Prostate gland (tissue), 2 donors: Measurements from ENCODE around the gene FAM32A. TPM values are rescaled to one million over a fixed set of nuclear protein-coding genes. Genes with fewer than 3 reads are reported as not detected.

Source experiments
- DNase-seq: peaks from one replicate; pipeline ENCODE4 v3.0.0-alpha.2; 2019; ENCODE audit warnings: low spot score
- H3K27ac ChIP-seq, 2 donors: fragments of 200-600 bp; sonication (generic); 2 replicates each; pipeline ENCODE4 v1.5.1; 2017 to 2019
- H3K27me3 ChIP-seq: fragments of 200-600 bp; sonication (generic); replicated peaks from 2 replicates; pipeline ENCODE4 v1.5.1; 2019; ENCODE audit not compliant: insufficient read depth
- H3K36me3 ChIP-seq, 2 donors: fragments of 200-600 bp; sonication (generic); 1 replicate in 1 of 2; 2 replicates in 1 of 2; pipeline versions ENCODE4 v1.5.1 to v1.8.1; 2017 to 2019
- H3K4me1 ChIP-seq: fragments of 200-600 bp; sonication (generic); replicated peaks from 2 replicates; pipeline ENCODE4 v1.5.1; 2019
- H3K4me3 ChIP-seq, 2 donors: fragments of 200-600 bp; sonication (generic); 2 replicates each; pipeline ENCODE4 v1.5.1; 2017 to 2019
- H3K9me3 ChIP-seq: fragments of 200-600 bp; sonication (generic); 2 replicates; pipeline ENCODE4 v1.5.1; 2017
- POLR2A ChIP-seq: fragments of 450-650 bp; IDR thresholded peaks from one replicate; pipeline ENCODE4 v1.6.1; 2016; ENCODE audit warnings: antibody characterized with exemption, mild to moderate bottlenecking
- POLR2AphosphoS5 ChIP-seq: sonication (generic); formaldehyde crosslinking; IDR thresholded peaks from one replicate; pipeline ENCODE4 v1.6.1; 2017; ENCODE audit warnings: antibody characterized with exemption
- WGBS: methylation state at CpG from one replicate; pipeline ENCODE4 v1.1.5; 2018; 5-methylcytosine and 5-hydroxymethylcytosine counted together
- intact Hi-C: fragments of 100-400 bp; cut with DNase I; formaldehyde crosslinking; loops from one replicate; pipeline ENCODE4 v1.14.2; 2022
- total RNA-seq, 2 donors: library from RNA; depleted of rRNA; stranded (reverse); fragments of >200 nt; gene quantifications; one replicate each; pipeline ENCODE4 v1.1.0, GENCODE V29; 2016
- TF ChIP-seq, protein P1 (sequence below), 4 experiments: fragments of 200-600 bp in 2 of 4; fragments of 450-650 bp in 2 of 4; sonication (generic) in 2 of 4; IDR thresholded peaks; 1 replicate in 3 of 4; 2 replicates in 1 of 4; pipeline ENCODE4 v1.5.1; 2016 to 2019; ENCODE audit warnings: antibody characterized with exemption in 4 of 4, mild to moderate bottlenecking in 2 of 4, moderate library complexity in 2 of 4

FAM32A gene
- total RNA-seq, 2 donors from 2014 or later: 98.1 to 103 TPM

DNA sequence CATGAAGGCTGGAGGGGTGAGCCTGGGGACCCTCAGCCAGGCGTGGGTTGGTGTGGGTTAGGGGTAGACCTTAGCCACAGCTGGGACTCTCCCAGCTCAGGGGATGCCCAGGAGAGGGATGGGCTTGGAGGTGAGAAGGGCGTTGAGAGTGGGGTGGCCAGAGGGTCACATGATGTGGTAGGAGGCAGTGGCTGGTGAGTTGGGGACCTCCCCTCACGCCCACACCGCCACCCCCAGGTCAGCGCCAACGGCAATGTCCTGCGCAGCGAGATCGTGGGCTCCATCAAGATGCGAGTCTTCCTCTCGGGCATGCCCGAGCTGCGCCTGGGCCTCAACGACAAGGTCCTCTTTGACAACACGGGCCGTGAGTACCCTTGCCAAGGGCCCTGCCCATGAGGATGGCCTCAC is 41.0 kb downstream of the FAM32A start:
- Histone ChIP-seq H3K9me3 (no peaks in the 10 kb centered on the region), H3K27ac (no peak overlapping the region), H3K4me3 (no peak overlapping the region), H3K4me1 (no peaks in the 10 kb centered on the region), H3K36me3 (peaks cover 3 to 27% of the 10 kb centered on the region in 2 donors), H3K27me3 (no peaks in the 10 kb centered on the region)
- DNase-seq: no peak
- intact Hi-C loops: no loop called here
- WGBS: 95% methylated on average over 16 of the region's 16 CpGs
- no peak for TF ChIP-seq POLR2AphosphoS5

DNA sequence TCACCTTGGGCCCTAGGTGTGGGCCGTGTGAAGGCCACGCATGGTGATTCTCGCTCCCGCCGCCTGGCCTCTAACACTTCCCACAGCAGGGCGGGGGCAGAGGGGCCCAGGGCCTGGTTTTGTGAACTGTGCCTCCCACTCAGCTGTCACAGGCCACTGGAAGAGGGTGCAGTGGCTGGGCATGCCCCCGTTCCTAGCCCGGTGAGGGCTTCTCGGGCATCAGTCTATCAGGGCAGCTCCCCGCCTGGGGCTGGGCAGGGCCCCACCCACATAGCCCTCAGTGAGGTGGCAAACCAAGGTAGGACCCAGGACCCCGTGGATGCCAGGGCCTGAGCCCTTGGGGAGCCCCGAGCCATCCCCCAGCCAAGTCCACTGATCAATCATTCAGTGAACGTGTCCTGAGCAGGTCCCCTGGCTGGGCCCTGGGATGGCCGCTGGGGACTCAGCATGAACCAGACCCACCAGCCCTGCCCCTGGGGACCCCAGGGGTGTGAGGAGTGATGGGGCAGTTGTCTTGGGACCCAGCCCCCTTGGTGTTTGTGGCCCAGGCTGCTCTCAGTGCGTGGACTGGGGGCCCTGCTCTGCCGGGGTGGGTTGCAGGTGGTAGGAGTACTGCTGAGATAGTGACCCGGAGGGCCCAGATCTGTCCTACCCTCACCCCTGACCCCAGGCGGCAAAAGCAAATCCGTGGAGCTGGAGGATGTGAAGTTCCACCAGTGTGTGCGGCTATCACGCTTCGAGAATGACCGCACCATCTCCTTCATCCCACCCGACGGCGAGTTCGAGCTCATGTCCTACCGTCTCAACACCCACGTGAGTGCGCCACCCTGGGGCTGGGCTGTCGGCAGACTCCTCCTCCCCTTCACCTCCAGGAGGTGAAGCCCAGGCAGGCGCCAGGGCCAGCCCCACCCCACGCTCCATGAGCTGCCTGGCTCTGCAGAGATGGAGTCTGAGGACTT is 41.9 kb downstream of the FAM32A start:
- no peak for DNase-seq
- Histone ChIP-seq H3K27me3 (no peaks in the 10 kb centered on the region), H3K27ac (no peak overlapping the region), H3K4me1 (no peaks in the 10 kb centered on the region), H3K9me3 (no peaks in the 10 kb centered on the region), H3K36me3 (peaks cover 3 to 27% of the 10 kb centered on the region in 2 donors), H3K4me3 (no peak overlapping the region)
- 92% methylated on average over 33 of the region's 33 CpGs for WGBS
- TF ChIP-seq POLR2AphosphoS5 (no peak), POLR2A (no peak)
- TF ChIP-seq, protein P1, sequence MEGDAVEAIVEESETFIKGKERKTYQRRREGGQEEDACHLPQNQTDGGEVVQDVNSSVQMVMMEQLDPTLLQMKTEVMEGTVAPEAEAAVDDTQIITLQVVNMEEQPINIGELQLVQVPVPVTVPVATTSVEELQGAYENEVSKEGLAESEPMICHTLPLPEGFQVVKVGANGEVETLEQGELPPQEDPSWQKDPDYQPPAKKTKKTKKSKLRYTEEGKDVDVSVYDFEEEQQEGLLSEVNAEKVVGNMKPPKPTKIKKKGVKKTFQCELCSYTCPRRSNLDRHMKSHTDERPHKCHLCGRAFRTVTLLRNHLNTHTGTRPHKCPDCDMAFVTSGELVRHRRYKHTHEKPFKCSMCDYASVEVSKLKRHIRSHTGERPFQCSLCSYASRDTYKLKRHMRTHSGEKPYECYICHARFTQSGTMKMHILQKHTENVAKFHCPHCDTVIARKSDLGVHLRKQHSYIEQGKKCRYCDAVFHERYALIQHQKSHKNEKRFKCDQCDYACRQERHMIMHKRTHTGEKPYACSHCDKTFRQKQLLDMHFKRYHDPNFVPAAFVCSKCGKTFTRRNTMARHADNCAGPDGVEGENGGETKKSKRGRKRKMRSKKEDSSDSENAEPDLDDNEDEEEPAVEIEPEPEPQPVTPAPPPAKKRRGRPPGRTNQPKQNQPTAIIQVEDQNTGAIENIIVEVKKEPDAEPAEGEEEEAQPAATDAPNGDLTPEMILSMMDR (IDR thresholded peaks at IDR 0.05): no peak
- intact Hi-C loops: no loop called here

DNA sequence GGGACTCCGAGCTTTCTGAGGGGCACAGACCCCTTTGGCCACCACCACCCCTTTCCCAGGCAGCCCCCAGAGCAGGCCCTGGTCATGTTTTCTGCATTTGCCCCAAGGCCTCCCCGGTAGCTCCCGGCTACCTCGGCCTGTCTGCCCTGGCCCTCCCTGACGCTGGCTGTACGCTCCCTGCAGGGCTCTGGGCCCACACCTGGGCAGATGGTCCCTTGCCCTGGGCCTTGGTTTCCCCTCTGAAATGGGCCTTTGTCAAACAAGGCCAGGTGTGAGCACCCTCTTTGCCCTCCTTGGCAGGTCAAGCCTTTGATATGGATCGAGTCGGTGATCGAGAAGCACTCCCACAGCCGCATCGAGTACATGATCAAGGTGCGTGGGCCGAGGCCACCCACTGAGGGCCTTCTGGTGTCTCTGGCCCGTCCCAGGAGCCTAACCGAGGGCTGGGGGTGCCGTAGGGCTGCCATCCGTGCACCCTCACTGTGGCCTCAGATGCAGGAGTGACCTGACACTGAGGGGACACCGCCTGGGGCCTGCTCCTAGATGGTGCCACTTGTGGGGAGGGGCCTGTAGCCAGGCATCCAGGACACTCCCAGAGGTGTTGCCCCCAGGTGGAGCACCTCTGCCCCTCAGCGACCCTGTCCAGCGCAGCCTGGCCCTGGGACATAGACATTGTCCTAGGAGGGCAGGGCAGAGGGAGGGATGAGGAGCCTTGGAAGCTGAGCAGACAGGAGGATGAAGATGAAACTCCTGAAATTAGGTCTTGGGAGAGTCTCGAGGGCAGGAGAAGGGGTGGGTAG is 42.8 kb downstream of the FAM32A start:
- H3K36me3 ChIP-seq: peaks cover 3 to 27% of the 10 kb centered on the region in 2 donors
- WGBS: 96% methylated on average over 14 of the region's 21 CpGs

DNA sequence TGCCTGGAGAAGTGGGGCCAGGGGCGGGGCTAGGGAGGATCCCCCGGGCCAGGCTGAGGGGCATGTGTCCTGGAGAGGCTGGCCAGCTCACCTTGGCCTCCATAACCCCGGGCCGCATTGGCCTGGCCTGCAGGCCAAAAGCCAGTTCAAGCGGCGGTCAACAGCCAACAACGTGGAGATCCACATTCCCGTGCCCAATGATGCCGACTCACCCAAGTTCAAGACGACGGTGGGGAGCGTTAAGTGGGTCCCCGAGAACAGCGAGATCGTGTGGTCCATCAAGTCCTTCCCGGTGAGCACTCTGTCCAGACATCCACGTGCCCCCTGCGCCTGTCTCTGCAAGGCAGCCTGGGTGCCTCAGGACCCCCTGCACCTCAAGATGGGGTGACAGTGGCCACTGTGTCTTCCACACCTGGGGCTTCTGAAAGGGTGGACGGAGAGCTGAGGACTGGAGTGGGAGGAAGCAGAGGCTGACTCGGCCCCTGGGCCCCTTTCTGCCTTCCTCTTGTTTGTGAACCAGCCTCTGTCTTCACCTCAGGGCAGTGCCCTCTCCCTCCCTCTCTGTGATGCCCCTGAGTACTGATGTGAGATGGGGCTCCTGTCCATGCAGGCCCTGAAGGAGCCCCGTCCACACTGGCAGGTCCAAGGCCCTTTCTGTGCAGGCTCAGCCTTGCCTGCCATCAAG is 43.6 kb downstream of the FAM32A start:
- H3K9me3 ChIP-seq: no peaks in the 10 kb centered on the region
- DNase-seq: no peak
- peaks cover 3 to 24% of the 10 kb centered on the region in 2 donors for H3K36me3 ChIP-seq
- no peak overlapping the region for H3K4me3 ChIP-seq
- WGBS: 86% methylated on average over 21 of the region's 21 CpGs
- no peak overlapping the region for H3K27ac ChIP-seq
- H3K27me3 ChIP-seq: no peaks in the 10 kb centered on the region
- intact Hi-C loops: no loop called here
- TF ChIP-seq, protein P1 (IDR thresholded peaks at IDR 0.05): no peak
- TF ChIP-seq POLR2AphosphoS5 (no peak), POLR2A (no peak)
- no peaks in the 10 kb centered on the region for H3K4me1 ChIP-seq

More for the DNA sequence above, 42.8 kb downstream of the FAM32A start:
- Histone ChIP-seq H3K4me3 (no peak overlapping the region), H3K9me3 (no peaks in the 10 kb centered on the region), H3K4me1 (no peaks in the 10 kb centered on the region), H3K27me3 (no peaks in the 10 kb centered on the region), H3K27ac (no peak overlapping the region)
- DNase-seq: no peak
- TF ChIP-seq, protein P1 (IDR thresholded peaks at IDR 0.05): no peak
- TF ChIP-seq POLR2AphosphoS5 (no peak), POLR2A (no peak)
- intact Hi-C loops: no loop called here

DNA sequence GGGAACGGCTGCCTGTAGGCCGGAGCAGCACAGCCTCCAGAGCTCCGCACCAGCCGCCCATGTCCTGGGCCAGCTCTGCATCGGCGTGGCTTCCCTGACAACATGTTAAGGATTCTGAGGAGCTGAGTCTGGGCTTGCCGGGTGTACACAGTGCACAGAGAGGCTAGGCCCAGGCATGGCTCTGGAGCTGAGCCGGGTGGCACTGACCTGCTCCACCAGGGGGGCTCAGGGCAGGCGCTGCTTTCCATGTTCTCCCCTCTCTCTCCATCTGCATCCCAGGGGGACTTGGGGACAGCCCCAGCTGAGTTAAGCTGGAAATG is 44.1 kb downstream of the FAM32A start:
- intact Hi-C loops: no loop called here
- Histone ChIP-seq H3K9me3 (no peaks in the 10 kb centered on the region), H3K36me3 (peaks cover 5 to 20% of the 10 kb centered on the region in 2 donors), H3K4me1 (no peaks in the 10 kb centered on the region), H3K27ac (no peak overlapping the region), H3K27me3 (no peaks in the 10 kb centered on the region), H3K4me3 (no peak overlapping the region)
- no peak for DNase-seq
- 75% methylated on average over 1 of the region's 9 CpGs for WGBS
- TF ChIP-seq, protein P1 (IDR thresholded peaks at IDR 0.05): no peak
- TF ChIP-seq POLR2AphosphoS5: no peak
- TF ChIP-seq POLR2A: no peak
